HTERT RPE-1 (cell line): ENCODE data around the gene NUCKS1.
"Not testable (repeated sequence)": the region's sequence is repeated elsewhere in the genome, so short reads cannot be mapped to it uniquely, and the experiment has no call there.

ENCODE experiments used
- in situ Hi-C: fragments of 300-500 bp; cut with MboI; formaldehyde crosslinking; loops from 4 replicates; pipeline ENCODE4 v1.14.3; 2020; ENCODE audit warnings: low sequenced_read_pairs

NUCKS1 gene

DNA sequence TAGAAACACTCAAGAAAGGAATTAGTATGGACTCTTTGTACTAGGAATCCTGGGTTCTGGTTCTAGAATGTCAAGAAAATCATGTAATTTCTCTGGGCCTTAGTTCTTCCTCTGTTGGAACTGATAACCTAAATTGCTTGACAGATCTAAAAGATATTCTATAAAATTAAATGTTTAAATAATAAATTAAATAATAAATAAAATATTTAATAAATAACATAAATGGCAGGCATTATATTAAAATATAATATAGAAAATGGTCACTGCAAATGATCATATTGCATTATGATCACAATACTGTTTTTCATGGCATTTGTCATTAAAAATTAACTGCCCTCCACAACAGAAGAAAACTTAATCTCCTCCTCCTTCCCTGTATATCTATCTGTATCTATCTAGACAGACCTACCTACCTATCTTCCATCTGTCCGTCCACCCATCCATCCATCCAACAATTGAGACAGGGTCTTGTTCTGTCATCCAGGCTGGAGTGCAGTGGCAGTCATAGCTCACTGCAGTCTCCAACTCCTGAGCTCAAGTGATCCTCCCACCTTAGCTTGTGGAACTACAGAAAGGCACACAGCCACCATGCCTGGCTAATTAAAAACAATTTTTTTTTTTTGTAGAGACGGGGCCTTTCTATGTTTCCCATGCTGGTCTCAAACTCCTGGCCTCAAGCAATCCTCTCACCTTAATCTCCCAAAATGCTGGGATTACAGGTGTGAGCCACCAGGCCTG lies 16.4 kb downstream of the NUCKS1 start:
- in situ Hi-C loops: no loop called here

DNA sequence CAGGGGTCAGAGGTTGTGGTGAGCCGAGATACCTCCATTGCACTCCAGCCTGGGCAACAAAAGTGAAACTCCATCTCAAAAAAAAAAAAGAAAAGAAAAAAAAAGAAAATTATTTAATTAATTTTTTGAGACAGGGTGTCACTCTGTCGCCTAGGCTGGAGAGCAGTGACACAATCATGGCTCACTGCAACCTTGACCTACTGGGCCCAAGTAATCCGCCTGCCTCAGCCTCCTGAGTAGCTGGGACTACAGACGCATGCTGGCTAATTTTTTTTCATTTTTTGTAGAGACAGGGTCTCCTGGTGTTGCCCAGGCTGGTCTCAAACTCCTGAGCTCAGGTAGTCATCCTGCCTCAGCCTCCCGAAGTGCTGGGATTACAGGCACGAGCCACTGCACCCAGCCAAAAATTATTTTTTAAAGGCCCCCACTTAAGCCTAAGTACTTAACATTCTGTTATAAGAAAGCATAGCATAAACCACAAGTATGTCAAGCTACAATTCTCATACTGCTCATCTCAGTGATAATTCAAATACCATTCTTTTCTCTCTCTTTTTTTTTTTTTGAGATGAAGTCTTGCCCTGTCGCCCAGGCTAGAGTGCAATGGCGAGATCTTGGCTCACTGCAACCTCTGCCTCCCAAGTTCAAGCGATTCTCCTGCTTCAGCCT lies 19.9 kb downstream of the NUCKS1 start:
- in situ Hi-C loops: no loop called here

GRCh38 chr1:205726619-205727125 lies 23.3 kb downstream of the NUCKS1 start:
- in situ Hi-C loops: no loop called here

- in situ Hi-C loops: no loop called here
These were observed 24.5 kb downstream of the NUCKS1 start for GRCh38 chr1:205725514-205725913.

DNA sequence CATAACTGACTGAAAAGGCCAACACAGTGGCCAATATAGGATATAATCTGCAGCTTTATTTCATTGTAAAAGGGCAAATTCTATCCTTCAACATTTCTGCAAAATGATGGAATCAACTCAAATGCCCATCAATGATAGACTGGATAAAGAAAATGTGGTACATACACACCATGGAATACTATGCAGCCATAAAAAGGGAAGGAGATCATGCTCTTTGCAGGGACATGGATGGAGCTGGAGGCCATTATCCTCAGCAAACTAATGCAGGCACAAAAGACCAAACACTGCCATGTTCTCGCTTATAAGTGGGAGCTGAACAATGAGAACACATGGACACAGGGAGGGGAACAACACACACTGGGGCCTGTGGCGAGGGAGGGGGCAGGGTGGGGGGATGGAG lies 29.2 kb downstream of the NUCKS1 start:
- in situ Hi-C loops: not testable (repeated sequence)

DNA sequence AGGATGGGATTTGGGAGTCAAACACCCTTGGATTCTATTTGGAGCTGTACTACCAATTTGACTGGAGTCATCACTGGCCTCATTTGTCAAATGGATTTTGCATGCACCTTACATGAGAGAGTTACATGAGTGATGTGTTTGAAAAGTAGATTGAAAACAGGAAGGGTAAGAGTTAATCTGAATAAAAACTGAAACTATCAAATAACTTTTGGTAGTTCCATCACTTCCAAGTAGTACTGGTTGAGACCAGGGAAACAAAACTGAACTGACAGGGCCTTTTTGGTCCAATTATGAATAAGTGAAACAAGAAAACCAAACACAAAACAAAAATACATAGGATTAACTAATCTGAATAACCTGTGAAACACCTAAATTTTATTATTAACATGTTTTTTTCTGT lies 30.2 kb downstream of the NUCKS1 start:
- in situ Hi-C loops: no loop called here

DNA sequence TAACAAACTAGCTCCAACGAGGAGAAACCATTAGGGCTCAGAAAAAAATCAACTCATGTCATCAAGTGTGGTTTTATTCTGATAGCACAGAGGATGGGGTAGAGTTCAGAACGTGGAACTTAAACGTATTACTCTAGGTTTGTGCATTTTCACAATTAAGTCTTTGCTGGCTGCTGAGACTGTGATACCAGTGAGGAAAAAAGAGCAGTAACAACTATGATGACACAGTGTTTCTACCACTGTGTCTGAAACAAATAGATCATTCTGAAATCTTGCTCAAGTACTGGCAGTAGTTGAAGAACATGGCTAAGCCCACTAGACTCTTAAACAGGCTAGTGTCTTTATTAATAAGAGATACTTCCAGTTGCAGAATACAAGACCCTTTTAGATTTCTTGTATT lies 31.0 kb downstream of the NUCKS1 start:
- in situ Hi-C loops: no loop called here

- in situ Hi-C loops: no loop called here
These were observed 33.4 kb downstream of the NUCKS1 start for GRCh38 chr1:205716371-205717132.

DNA sequence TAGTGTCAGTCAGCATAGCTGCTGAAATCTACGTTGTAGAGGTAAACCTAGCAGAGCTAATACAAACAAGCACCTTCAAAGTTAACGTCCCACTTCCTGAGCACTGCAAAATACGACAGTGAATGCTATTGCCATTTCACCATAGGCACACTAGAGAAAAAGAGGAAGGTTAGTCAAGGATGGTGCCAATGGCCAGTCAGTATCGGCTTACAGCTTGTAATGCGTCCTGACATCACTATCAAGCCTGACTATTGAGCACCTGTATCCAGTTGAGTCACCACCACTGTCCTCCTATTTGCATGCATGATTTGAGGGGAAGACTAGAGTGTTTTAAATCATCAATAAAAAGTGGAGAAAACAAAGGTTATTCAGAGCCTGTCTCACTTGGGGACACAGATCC lies 34.4 kb downstream of the NUCKS1 start:
- in situ Hi-C loops: no loop called here

DNA sequence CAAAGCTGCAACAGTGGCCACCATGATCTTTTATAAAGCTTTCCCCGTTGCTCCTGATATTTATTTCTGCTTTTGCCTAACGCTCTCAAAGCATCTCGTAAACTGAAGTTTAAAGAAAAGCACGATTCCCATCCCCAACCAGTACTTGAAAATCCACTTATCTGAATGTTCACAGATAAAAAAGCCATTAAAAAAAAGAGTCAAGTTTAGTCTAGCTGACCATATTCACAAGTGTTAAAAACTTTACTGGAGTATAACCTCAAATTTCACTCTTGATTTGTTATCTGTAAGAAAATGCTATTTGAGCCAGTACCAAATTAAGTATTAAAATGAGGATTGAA lies 35.1 kb downstream of the NUCKS1 start:
- in situ Hi-C loops: no loop called here

GRCh38 chr1:205714190-205714905 lies 35.6 kb downstream of the NUCKS1 start:
- in situ Hi-C loops: no loop called here

- in situ Hi-C loops: no loop called here
These were observed 38.6 kb downstream of the NUCKS1 start for GRCh38 chr1:205711105-205712048.

- in situ Hi-C loops: no loop called here
These were observed 39.5 kb downstream of the NUCKS1 start for GRCh38 chr1:205710201-205711062.

GRCh38 chr1:205709640-205710039 lies 40.3 kb downstream of the NUCKS1 start:
- in situ Hi-C loops: no loop called here

- in situ Hi-C loops: no loop called here
These were observed 41.0 kb downstream of the NUCKS1 start for GRCh38 chr1:205709059-205709398.

DNA sequence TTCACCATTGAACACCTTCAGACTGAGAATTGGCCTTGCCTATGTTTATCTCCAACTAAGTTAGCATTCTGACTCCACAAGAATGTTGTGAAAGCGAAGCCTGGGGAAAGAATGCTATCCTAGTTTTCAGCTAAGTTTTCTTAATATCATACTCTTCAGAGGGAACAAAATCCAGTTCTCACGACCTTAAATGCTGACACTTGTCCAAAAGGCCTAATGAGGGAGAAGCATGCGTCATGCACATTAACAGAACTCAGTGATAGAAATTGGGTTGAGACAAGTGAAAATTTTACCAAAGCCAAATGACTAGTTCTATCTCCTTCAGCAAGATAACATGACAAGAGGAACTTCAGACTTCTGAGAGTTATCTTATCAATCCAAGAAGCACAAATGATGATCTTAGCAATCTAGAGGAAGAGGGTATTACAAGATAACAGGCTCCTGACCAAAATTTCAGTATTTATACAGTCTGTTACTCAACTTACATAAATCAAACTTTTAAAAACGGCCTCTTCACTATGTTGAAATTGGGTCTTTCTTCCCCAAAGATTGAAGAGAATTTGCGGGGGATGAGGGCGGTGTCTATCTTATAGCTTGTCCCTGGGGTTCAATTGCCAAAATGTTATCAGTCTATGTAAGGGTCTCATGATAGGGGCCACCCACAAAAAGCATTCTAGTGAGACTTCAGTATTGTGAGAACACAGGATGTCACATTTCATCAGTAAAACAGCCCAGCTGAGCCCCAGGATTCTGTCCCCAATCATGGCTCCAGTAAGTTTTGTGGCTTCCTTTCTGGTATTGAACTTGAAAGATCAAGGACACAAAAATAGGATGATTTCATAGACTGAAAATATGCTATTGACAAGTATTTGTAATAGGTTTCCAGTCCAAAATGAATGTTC lies 43.1 kb downstream of the NUCKS1 start:
- in situ Hi-C loops: no loop called here

GRCh38 chr1:205704903-205705302 lies 45.1 kb downstream of the NUCKS1 start:
- in situ Hi-C loops: no loop called here

DNA sequence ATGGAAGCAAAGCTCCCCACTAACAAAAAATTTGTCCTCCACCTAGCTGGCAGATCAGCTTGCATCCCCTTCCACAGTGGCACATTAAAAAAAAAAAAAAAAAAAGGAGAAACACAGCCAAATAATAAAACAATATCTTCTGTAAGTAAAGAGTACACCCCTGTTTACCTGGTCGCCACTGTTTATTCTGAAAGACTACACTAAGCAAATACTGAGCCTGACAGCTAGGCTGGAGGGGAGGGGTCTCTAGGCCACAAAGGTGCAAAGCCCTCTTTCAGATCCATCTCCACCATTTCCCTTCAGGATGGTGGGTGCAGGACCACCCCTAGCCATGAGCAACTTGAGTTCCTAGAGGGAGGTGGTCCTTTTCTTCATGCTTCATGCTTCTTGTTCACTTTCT lies 46.9 kb downstream of the NUCKS1 start:
- in situ Hi-C loops: no loop called here
